ENCODE results near the gene ASRGL1.

GRCh38 chr11:62402226-62402959 is 65.1 kb downstream of the ASRGL1 start:
- no peak for TF ChIP-seq CTCF (IDR thresholded peaks at IDR 0.05)
- no peak for TF ChIP-seq POLR2A (IDR thresholded peaks at IDR 0.05)
